ENCODE measurements around the gene MLH3.

The MLH3 gene

DNA sequence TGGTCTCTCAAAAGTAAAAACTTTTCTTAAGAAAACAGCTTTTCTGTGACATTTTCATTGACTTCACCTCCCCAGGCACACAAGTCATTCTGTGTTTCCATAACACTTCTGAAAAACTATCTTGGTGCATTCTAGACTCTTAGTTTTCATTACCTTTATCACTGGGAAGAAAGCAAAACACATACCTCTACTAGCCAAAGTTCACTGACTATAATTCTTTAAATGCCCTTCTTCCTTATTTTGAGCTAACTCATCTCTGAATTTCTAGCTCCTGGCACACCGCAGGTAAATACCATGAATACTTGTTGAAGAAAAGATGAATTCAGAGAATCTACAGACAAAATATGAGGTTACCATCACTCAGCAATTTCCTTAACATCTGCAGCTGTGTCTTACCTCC, 21.1 kb downstream of the MLH3 start:
- Histone ChIP-seq H3K4ac (ENCODE audit: low read depth in 1 of 2, low read length in 2 of 2) (no peak overlapping the region), H3K4me1 (ENCODE audit: control insufficient read depth, insufficient read depth, low read depth, low read length) (no peaks in the 10 kb centered on the region), H3K4me2 (ENCODE audit: low read length, poor library complexity, severe bottlenecking) (no peak overlapping the region), H2BK120ac (ENCODE audit: low read depth, low read length) (no peak overlapping the region), H2AFZ (ENCODE audit: low read depth, low read length) (no peak overlapping the region), H2BK12ac (ENCODE audit: low read length in 2 of 2) (no peak overlapping the region), H3K18ac (ENCODE audit: low read depth in 1 of 2, low read length in 2 of 2) (no peak overlapping the region), H2BK15ac (ENCODE audit: low read depth, poor library complexity, severe bottlenecking) (no peak overlapping the region), H3K27ac (ENCODE audit: low read length, poor library complexity, severe bottlenecking) (no peak overlapping the region), H3K14ac (ENCODE audit: low read length in 2 of 2) (no peak overlapping the region), H4K91ac (ENCODE audit: low read length) (no peak overlapping the region), H3K36me3 (ENCODE audit: control insufficient read depth in 1 of 2, insufficient read depth in 2 of 2, low read depth in 1 of 2, low read length in 2 of 2) (peaks cover 14 to 78% of the 10 kb centered on the region in 2 experiments), H2BK5ac (ENCODE audit: low read depth, low read length, poor library complexity, severe bottlenecking) (no peak overlapping the region), H3K79me1 (replicated peaks; ENCODE audit: low read length, poor library complexity, severe bottlenecking) (no peaks in the 10 kb centered on the region), H4K8ac (ENCODE audit: low read length) (no peak overlapping the region), H3K27me3 (ENCODE audit: control insufficient read depth in 1 of 2, insufficient read depth in 1 of 2, low read length in 2 of 2) (no peaks in the 10 kb centered on the region), H3K4me3 (ENCODE audit: insufficient read depth in 1 of 2, low read depth in 1 of 2, low read length in 2 of 2) (no peak overlapping the region), H2AK5ac (ENCODE audit: low read length, severe bottlenecking) (no peak overlapping the region), H3K9me3 (ENCODE audit: control insufficient read depth, low read length) (no peaks in the 10 kb centered on the region), H3K23ac (ENCODE audit: low read length in 2 of 2) (no peak overlapping the region), H3K9ac (ENCODE audit: low read length) (no peak overlapping the region)
- WGBS: 0% methylated on average over 1 of the region's 1 CpG
- no peak for DNase-seq

DNA sequence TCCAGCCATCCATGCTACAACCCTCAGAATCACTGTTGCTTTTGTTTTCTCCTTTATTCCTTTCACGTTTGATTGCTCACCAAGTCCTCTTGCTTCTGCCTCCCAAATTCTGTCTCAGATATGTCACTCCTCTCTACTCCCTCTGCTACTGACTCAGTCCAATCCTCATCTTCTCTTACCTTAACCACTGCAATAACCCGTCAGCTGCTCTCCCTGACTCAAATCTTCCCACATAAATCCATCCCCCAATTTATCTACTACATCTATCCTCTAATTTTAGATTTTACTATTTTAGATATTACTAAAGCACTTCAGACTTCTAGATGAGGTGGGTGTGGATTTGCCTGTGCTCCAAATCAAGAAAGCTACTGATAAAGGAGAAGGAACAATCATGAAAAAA, 25.4 kb downstream of the MLH3 start:
- H2BK120ac ChIP-seq (ENCODE audit: low read depth, low read length): no peak overlapping the region
- peaks cover 8 to 82% of the 10 kb centered on the region in 2 experiments for H3K36me3 ChIP-seq (ENCODE audit: control insufficient read depth in 1 of 2, insufficient read depth in 2 of 2, low read depth in 1 of 2, low read length in 2 of 2)
- no peak overlapping the region for H3K4me2 ChIP-seq (ENCODE audit: low read length, poor library complexity, severe bottlenecking)
- DNase-seq: no peak
- no peaks in the 10 kb centered on the region for H3K79me1 ChIP-seq (replicated peaks; ENCODE audit: low read length, poor library complexity, severe bottlenecking)
- no peak overlapping the region for H3K14ac ChIP-seq (ENCODE audit: low read length in 2 of 2)
- H4K91ac ChIP-seq (ENCODE audit: low read length): no peak overlapping the region
- H3K18ac ChIP-seq (ENCODE audit: low read depth in 1 of 2, low read length in 2 of 2): no peak overlapping the region
- H3K27me3 ChIP-seq (ENCODE audit: control insufficient read depth in 1 of 2, insufficient read depth in 1 of 2, low read length in 2 of 2): no peaks in the 10 kb centered on the region
- no peak overlapping the region for H3K23ac ChIP-seq (ENCODE audit: low read length in 2 of 2)
- H2BK12ac ChIP-seq (ENCODE audit: low read length in 2 of 2): no peak overlapping the region
- H2BK15ac ChIP-seq (ENCODE audit: low read depth, poor library complexity, severe bottlenecking): no peak overlapping the region
- H3K9ac ChIP-seq (ENCODE audit: low read length): no peak overlapping the region
- no peak overlapping the region for H3K4me3 ChIP-seq (ENCODE audit: insufficient read depth in 1 of 2, low read depth in 1 of 2, low read length in 2 of 2)
- no peak overlapping the region for H2AK5ac ChIP-seq (ENCODE audit: low read length, severe bottlenecking)
- no peak overlapping the region for H2AFZ ChIP-seq (ENCODE audit: low read depth, low read length)
- H3K4ac ChIP-seq (ENCODE audit: low read depth in 1 of 2, low read length in 2 of 2): no peak overlapping the region
- WGBS: 100% methylated on average over 2 of the region's 2 CpGs
- H2BK5ac ChIP-seq (ENCODE audit: low read depth, low read length, poor library complexity, severe bottlenecking): no peak overlapping the region
- H3K27ac ChIP-seq (ENCODE audit: low read length, poor library complexity, severe bottlenecking): no peak overlapping the region
- no peak overlapping the region for H4K8ac ChIP-seq (ENCODE audit: low read length)
- no peaks in the 10 kb centered on the region for H3K4me1 ChIP-seq (ENCODE audit: control insufficient read depth, insufficient read depth, low read depth, low read length)
- H3K9me3 ChIP-seq (ENCODE audit: control insufficient read depth, low read length): no peaks in the 10 kb centered on the region

DNA sequence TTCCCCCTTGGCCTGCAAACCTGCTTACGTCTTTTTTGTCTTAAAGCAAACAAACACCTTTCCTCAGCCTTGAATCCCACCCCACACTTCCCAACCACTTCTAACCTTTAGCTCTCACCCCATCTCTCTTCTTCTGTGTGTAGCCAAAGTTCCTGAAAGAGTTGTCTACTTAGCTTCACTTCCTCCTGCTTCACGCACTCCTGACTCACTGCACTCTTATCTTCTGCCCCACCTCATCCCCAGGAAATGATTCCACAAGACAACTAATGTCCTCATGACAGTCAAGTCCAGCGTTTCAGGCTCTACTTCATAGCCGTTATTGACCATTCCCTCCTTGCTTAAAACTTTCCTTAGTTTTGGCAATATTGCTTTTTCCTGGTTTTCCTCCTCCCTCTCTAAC, 26.2 kb downstream of the MLH3 start:
- Histone ChIP-seq H2BK15ac (ENCODE audit: low read depth, poor library complexity, severe bottlenecking) (no peak overlapping the region), H2BK12ac (ENCODE audit: low read length in 2 of 2) (no peak overlapping the region), H3K9me3 (ENCODE audit: control insufficient read depth, low read length) (no peaks in the 10 kb centered on the region), H3K18ac (ENCODE audit: low read depth in 1 of 2, low read length in 2 of 2) (no peak overlapping the region), H2BK5ac (ENCODE audit: low read depth, low read length, poor library complexity, severe bottlenecking) (no peak overlapping the region), H3K4ac (ENCODE audit: low read depth in 1 of 2, low read length in 2 of 2) (no peak overlapping the region), H3K14ac (ENCODE audit: low read length in 2 of 2) (no peak overlapping the region), H2AFZ (ENCODE audit: low read depth, low read length) (no peak overlapping the region), H3K4me3 (ENCODE audit: insufficient read depth in 1 of 2, low read depth in 1 of 2, low read length in 2 of 2) (no peak overlapping the region), H3K36me3 (ENCODE audit: control insufficient read depth in 1 of 2, insufficient read depth in 2 of 2, low read depth in 1 of 2, low read length in 2 of 2) (peaks cover 8 to 80% of the 10 kb centered on the region in 2 experiments), H3K4me1 (ENCODE audit: control insufficient read depth, insufficient read depth, low read depth, low read length) (no peaks in the 10 kb centered on the region), H4K8ac (ENCODE audit: low read length) (no peak overlapping the region), H3K79me1 (replicated peaks; ENCODE audit: low read length, poor library complexity, severe bottlenecking) (no peaks in the 10 kb centered on the region), H2AK5ac (ENCODE audit: low read length, severe bottlenecking) (no peak overlapping the region), H3K9ac (ENCODE audit: low read length) (no peak overlapping the region), H2BK120ac (ENCODE audit: low read depth, low read length) (no peak overlapping the region), H3K27ac (ENCODE audit: low read length, poor library complexity, severe bottlenecking) (no peak overlapping the region), H4K91ac (ENCODE audit: low read length) (no peak overlapping the region), H3K27me3 (ENCODE audit: control insufficient read depth in 1 of 2, insufficient read depth in 1 of 2, low read length in 2 of 2) (no peaks in the 10 kb centered on the region), H3K4me2 (ENCODE audit: low read length, poor library complexity, severe bottlenecking) (no peak overlapping the region), H3K23ac (ENCODE audit: low read length in 2 of 2) (no peak overlapping the region)
- 46% methylated on average over 4 of the region's 4 CpGs for WGBS
- DNase-seq: peak; percentile 49

DNA sequence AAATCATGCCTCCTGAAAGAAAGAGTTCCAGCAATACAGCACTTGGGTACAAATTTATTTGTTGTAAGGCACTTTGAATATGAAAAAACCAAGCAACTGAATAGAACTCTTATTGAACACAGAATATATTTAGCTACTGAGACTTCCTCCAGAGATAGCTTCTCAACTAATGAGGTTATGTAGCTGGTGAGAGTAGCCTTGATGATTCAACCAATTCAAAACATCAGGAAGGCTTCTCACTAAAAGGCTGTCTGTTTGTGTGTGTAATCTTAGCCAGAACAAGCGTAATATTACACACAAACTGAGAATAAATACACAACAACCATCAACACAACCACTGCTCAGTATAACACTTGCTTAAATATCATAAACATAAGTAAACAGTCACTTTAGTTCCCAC, 28.2 kb downstream of the MLH3 start:
- Histone ChIP-seq H3K4me2 (ENCODE audit: low read length, poor library complexity, severe bottlenecking) (no peak overlapping the region), H3K79me1 (replicated peaks; ENCODE audit: low read length, poor library complexity, severe bottlenecking) (peaks cover 2% of the 10 kb centered on the region), H2AK5ac (ENCODE audit: low read length, severe bottlenecking) (no peak overlapping the region), H3K23ac (ENCODE audit: low read length in 2 of 2) (no peak overlapping the region), H2BK5ac (ENCODE audit: low read depth, low read length, poor library complexity, severe bottlenecking) (no peak overlapping the region), H3K18ac (ENCODE audit: low read depth in 1 of 2, low read length in 2 of 2) (no peak overlapping the region), H4K8ac (ENCODE audit: low read length) (no peak overlapping the region), H3K9ac (ENCODE audit: low read length) (no peak overlapping the region), H2AFZ (ENCODE audit: low read depth, low read length) (no peak overlapping the region), H3K36me3 (ENCODE audit: control insufficient read depth in 1 of 2, insufficient read depth in 2 of 2, low read depth in 1 of 2, low read length in 2 of 2) (peaks cover 3 to 81% of the 10 kb centered on the region in 2 experiments), H3K4me3 (ENCODE audit: insufficient read depth in 1 of 2, low read depth in 1 of 2, low read length in 2 of 2) (no peak overlapping the region), H2BK15ac (ENCODE audit: low read depth, poor library complexity, severe bottlenecking) (no peak overlapping the region), H3K14ac (ENCODE audit: low read length in 2 of 2) (no peak overlapping the region), H3K4ac (ENCODE audit: low read depth in 1 of 2, low read length in 2 of 2) (no peak overlapping the region), H3K9me3 (ENCODE audit: control insufficient read depth, low read length) (no peaks in the 10 kb centered on the region), H3K27me3 (ENCODE audit: control insufficient read depth in 1 of 2, insufficient read depth in 1 of 2, low read length in 2 of 2) (no peaks in the 10 kb centered on the region), H2BK12ac (ENCODE audit: low read length in 2 of 2) (no peak overlapping the region), H3K27ac (ENCODE audit: low read length, poor library complexity, severe bottlenecking) (no peak overlapping the region), H2BK120ac (ENCODE audit: low read depth, low read length) (no peak overlapping the region), H3K4me1 (ENCODE audit: control insufficient read depth, insufficient read depth, low read depth, low read length) (no peaks in the 10 kb centered on the region), H4K91ac (ENCODE audit: low read length) (no peak overlapping the region)
- 67% methylated on average over 1 of the region's 1 CpG for WGBS
- DNase-seq: peak; percentile 69
